Stimulated activated CD4-positive, alpha-beta T cell treated with anti-CD3 and anti-CD28 coated beads, Interleukin-4, amount 100 ng/mL, for 1 hour (primary cell): ENCODE measurements around the gene PIK3R6.

Experiments used
- DNase-seq: peaks from one replicate; pipeline ENCODE4 v3.0.0-alpha.2; 2020

Gene PIK3R6

GRCh38 chr17:8846768-8847211, 20.7 kb downstream of the PIK3R6 start:
- DNase-seq, result no peak

GRCh38 chr17:8844229-8845218, 22.9 kb downstream of the PIK3R6 start:
- no peak for DNase-seq

- DNase-seq, result no peak
Measured at GRCh38 chr17:8843344-8843743, 24.1 kb downstream of the PIK3R6 start.

- DNase-seq, result no peak
Measured at GRCh38 chr17:8841844-8842243, 25.6 kb downstream of the PIK3R6 start.

- DNase-seq, result no peak
Measured at GRCh38 chr17:8839410-8839935, 28.0 kb downstream of the PIK3R6 start.

GRCh38 chr17:8838551-8839095, 28.9 kb downstream of the PIK3R6 start:
- no peak for DNase-seq

- no peak for DNase-seq
Measured at GRCh38 chr17:8837563-8838075, 29.9 kb downstream of the PIK3R6 start.

GRCh38 chr17:8836821-8837562, 30.5 kb downstream of the PIK3R6 start:
- no peak for DNase-seq

GRCh38 chr17:8835631-8836364, 31.7 kb downstream of the PIK3R6 start:
- no peak for DNase-seq

- no peak for DNase-seq
Measured at GRCh38 chr17:8835106-8835505, 32.4 kb downstream of the PIK3R6 start.

GRCh38 chr17:8832711-8833352, 34.6 kb downstream of the PIK3R6 start:
- DNase-seq, result peak; percentile 38

- no peak for DNase-seq
Measured at GRCh38 chr17:8831234-8831849, 36.1 kb downstream of the PIK3R6 start.

- DNase-seq, result no peak
Measured at GRCh38 chr17:8830141-8830540, 37.3 kb downstream of the PIK3R6 start.

- DNase-seq, result no peak
Measured at GRCh38 chr17:8829036-8829941, 38.2 kb downstream of the PIK3R6 start.

GRCh38 chr17:8828517-8828875, 39.0 kb downstream of the PIK3R6 start:
- no peak for DNase-seq

GRCh38 chr17:8826808-8827435, 40.6 kb downstream of the PIK3R6 start:
- DNase-seq, result no peak

GRCh38 chr17:8825802-8826201, 41.7 kb downstream of the PIK3R6 start:
- no peak for DNase-seq

GRCh38 chr17:8823279-8823678, 44.2 kb downstream of the PIK3R6 start:
- DNase-seq, result no peak

- DNase-seq, result no peak
Measured at GRCh38 chr17:8822401-8823035, 45.0 kb downstream of the PIK3R6 start.
